Activated CD8-positive, alpha-beta T cell treated with anti-CD3 and anti-CD28 coated beads, Interleukin-2, amount 10 ng/mL, durations not matched to agents 7 days and 5 days (primary cell): ENCODE results near the gene CRNN. TPM values are rescaled to one million over a fixed set of nuclear protein-coding genes. Genes with fewer than 3 reads are reported as not detected.
A peak's percentile ranks its signal among the peaks of the same experiment; 100 is the strongest.

Experiments used
- ATAC-seq: fragments of 150-1000 bp; cut with Tn5 transposase; one replicate; pipeline ENCODE4 v1.10.0; 2021; ENCODE audit warnings: moderate library complexity
- CTCF ChIA-PET: fragments of 350-600 bp; sonication (Branson Sonifier 250); formaldehyde crosslinking; loops from one replicate; lab custom pipeline; 2021; ENCODE audit warnings: antibody characterized with exemption; lab: Charles Lee
- POLR2A ChIA-PET: fragments of 350-600 bp; sonication (Branson Sonifier 250); formaldehyde crosslinking; loops from one replicate; lab custom pipeline; 2021; ENCODE audit warnings: antibody characterized with exemption; lab: Charles Lee
- DNase-seq: peaks from one replicate; pipeline ENCODE4 v3.0.0-alpha.2; 2020
- H3K27ac Mint-ChIP-seq: one replicate; pipeline ENCODE4 v1.8.0; 2021; ENCODE audit warnings: mild to moderate bottlenecking, mixed read lengths
- H3K27me3 Mint-ChIP-seq: one replicate; pipeline ENCODE4 v1.8.0; 2021; ENCODE audit warnings: low read depth, mixed read lengths
- H3K36me3 Mint-ChIP-seq: one replicate; pipeline ENCODE4 v1.8.0; 2021; ENCODE audit warnings: low read depth, mixed read lengths
- H3K4me1 Mint-ChIP-seq: one replicate; pipeline ENCODE4 v1.8.0; 2021; ENCODE audit warnings: low read depth, mixed read lengths
- H3K4me3 Mint-ChIP-seq: one replicate; pipeline ENCODE4 v1.8.0; 2021; ENCODE audit warnings: mild to moderate bottlenecking, mixed read lengths
- H3K9me3 Mint-ChIP-seq: one replicate; pipeline ENCODE4 v1.8.0; 2022; ENCODE audit warnings: mixed read lengths; ENCODE audit not compliant: insufficient read depth
- total RNA-seq, 2 experiments: library from RNA; stranded (reverse); gene quantifications; one replicate each; pipeline ENCODE4 v1.2.3, GENCODE V29; 2021

Gene CRNN
- total RNA-seq, 2 experiments from 2014 or later = not detected

DNA sequence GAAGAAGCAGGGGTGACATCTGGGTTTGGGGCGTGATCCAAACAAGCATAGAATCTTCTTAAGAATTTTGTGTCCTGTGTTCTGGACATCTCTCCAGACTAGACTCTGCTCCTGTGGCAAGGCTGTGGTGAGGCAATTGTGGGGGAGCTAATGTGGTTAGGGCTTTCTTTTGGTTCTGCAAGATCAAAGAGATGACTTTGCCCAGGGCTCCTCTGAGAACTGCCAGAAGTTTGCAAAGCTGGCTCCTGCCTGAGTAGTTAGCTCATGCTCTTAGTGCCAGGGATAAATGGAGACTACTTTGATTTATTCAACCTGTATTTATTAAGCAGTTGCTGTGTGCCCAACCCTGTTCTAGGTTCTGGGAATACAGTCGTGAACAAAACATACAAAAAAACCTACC is 34.0 kb upstream of the CRNN start:
- Mint-ChIP-seq H3K27ac (no peak overlapping the region), H3K36me3 (no peaks in the 10 kb centered on the region), H3K4me1 (no peaks in the 10 kb centered on the region), H3K4me3 (no peak overlapping the region), H3K27me3 (peaks cover 8% of the 10 kb centered on the region), H3K9me3 (no peaks in the 10 kb centered on the region)
- ChIA-PET CTCF (interaction anchor here (0.9 to 4.7 kb wide), 7 partner anchors 8 to 263 kb away, joined by 3 to 62 read pairs (median 4); no protein-coding TSS in a partner anchor), POLR2A (no interaction called here)
- ATAC-seq (peak; percentile 51), DNase-seq (peak; percentile 21)

DNA sequence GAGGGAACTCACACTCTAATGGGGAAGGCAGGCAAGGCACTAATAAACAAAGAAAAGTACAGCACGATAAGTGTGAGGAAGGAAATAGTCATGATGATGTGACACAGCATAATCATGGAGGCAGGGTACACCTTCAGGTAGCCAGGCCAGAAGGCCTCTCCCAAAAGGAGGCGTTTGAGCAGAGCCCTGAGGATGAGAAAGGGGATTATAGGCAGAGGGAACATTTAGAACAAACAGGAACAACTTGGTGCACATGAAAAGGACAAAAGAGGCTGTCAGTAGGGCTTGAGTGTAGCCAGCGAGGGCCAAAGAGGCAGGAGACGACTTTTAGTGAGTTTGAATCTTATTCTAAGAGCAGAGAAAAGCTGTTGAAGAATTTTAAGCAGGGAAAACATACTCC is 33.4 kb upstream of the CRNN start:
- Mint-ChIP-seq H3K4me3 (no peak overlapping the region), H3K36me3 (no peaks in the 10 kb centered on the region), H3K9me3 (no peaks in the 10 kb centered on the region), H3K27ac (no peak overlapping the region), H3K27me3 (peaks cover 4% of the 10 kb centered on the region), H3K4me1 (no peaks in the 10 kb centered on the region)
- DNase-seq (peak; percentile 1), ATAC-seq (no peak)
- ChIA-PET CTCF (interaction anchor here (1.0 to 4.7 kb wide), 5 partner anchors 11 to 262 kb away, joined by 3 to 62 read pairs (median 4); no protein-coding TSS in a partner anchor), POLR2A (no interaction called here)

GRCh38 chr1:152444045-152444444 is 30.0 kb upstream of the CRNN start:
- Mint-ChIP-seq H3K4me1 (no peaks in the 10 kb centered on the region), H3K4me3 (no peak overlapping the region), H3K27ac (no peak overlapping the region), H3K9me3 (no peaks in the 10 kb centered on the region), H3K36me3 (no peaks in the 10 kb centered on the region), H3K27me3 (peaks cover 4% of the 10 kb centered on the region)
- POLR2A ChIA-PET = no interaction called here
- DNase-seq (peak; percentile 11), ATAC-seq (no peak)
- CTCF ChIA-PET = interaction anchor here (0.6 to 1.7 kb wide), 2 partner anchors 15 to 1679 kb away, joined by 3 to 7 read pairs; no protein-coding TSS in a partner anchor

- Mint-ChIP-seq H3K27me3 (peaks cover 13% of the 10 kb centered on the region), H3K9me3 (no peaks in the 10 kb centered on the region), H3K4me1 (no peaks in the 10 kb centered on the region), H3K27ac (no peak overlapping the region), H3K4me3 (no peak overlapping the region), H3K36me3 (no peaks in the 10 kb centered on the region)
- ATAC-seq (no peak), DNase-seq (peak; percentile 9)
- CTCF ChIA-PET = interaction anchor here (1.0 kb wide), 1 partner anchor 16 kb away, joined by 5 read pairs; no protein-coding TSS in a partner anchor
- POLR2A ChIA-PET = no interaction called here
Observed at GRCh38 chr1:152442765-152443164, 28.7 kb upstream of the CRNN start.

GRCh38 chr1:152442301-152442700 is 28.2 kb upstream of the CRNN start:
- POLR2A ChIA-PET = no interaction called here
- H3K36me3 Mint-ChIP-seq = no peaks in the 10 kb centered on the region
- H3K27ac Mint-ChIP-seq = no peak overlapping the region
- ATAC-seq (no peak), DNase-seq (no peak)
- no peaks in the 10 kb centered on the region for H3K4me1 Mint-ChIP-seq
- H3K4me3 Mint-ChIP-seq = no peak overlapping the region
- H3K27me3 Mint-ChIP-seq = peaks cover 17% of the 10 kb centered on the region
- no peaks in the 10 kb centered on the region for H3K9me3 Mint-ChIP-seq
- CTCF ChIA-PET = interaction anchor here (1.0 to 2.9 kb wide), 3 partner anchors 16 to 256 kb away, joined by 5 to 25 read pairs (median 19); no protein-coding TSS in a partner anchor

DNA sequence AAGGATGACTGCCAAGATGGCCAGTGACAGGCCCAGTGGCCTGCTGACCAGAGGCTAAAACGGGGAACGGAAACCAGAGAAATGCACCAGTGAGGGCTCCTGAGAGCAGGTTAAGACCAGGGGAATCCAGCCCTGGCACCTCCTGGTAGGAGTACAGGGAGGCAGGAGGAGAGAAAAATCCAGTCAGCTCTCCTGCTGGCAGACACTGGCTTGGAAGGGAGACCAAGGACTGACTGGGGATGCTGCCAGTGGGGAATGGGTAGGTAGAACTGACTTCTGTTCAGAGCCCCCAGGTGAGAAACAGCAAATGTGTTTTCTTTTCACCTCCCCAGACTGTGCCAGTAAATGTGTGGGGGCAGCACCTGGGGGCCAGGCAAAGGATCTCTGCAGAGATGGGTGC is 27.7 kb upstream of the CRNN start:
- Mint-ChIP-seq H3K4me3 (no peak overlapping the region), H3K27ac (no peak overlapping the region), H3K4me1 (no peaks in the 10 kb centered on the region), H3K9me3 (no peaks in the 10 kb centered on the region), H3K27me3 (peaks cover 17% of the 10 kb centered on the region), H3K36me3 (no peaks in the 10 kb centered on the region)
- DNase-seq (no peak), ATAC-seq (no peak)
- ChIA-PET POLR2A (no interaction called here), CTCF (interaction anchor here (1.0 to 2.9 kb wide), 6 partner anchors 13 to 256 kb away, joined by 5 to 60 read pairs (median 15); no protein-coding TSS in a partner anchor)

DNA sequence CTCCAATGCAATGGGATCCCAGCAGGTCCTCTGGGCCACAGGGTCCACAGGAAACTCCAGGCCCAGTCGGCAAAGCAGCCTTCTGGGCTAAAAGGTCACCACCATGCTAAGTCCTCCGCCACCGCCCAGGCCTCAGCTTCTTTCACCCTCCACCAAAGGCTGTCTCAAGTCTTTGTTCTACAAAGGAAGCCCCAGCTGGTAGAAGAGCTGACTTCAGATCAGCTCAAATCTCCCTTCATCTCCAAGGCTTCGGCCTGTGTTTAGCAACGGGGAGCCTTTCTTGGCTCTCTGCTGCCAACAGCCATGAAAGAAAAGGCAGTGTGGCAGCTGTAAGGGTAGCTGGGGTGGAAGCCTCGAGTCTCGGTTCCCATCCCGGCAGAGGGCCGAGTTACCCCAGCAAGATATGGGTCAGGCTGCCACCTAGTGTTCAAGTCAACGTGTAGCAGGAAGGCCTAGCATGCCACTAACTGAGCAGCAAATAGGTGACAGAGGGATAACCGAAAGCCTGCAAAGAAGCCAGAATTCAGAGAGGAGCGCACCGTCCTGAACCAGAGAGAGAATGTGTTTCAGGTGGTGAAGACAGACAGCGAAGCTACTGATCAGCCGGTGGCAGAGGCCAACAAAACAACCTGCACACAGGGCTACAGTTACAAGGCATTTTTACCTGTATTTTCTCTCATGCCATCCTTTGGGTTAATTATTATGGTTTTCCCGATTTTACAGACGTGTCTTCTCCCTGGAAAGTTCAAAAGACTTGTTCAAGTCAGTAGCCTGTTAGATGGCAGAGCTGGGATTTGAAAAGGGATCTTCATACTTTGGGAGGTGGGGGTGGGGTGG is 26.8 kb upstream of the CRNN start:
- peak; percentile 99 for ATAC-seq
- Mint-ChIP-seq H3K27ac (no peak overlapping the region), H3K4me1 (no peaks in the 10 kb centered on the region), H3K36me3 (no peaks in the 10 kb centered on the region), H3K27me3 (peaks cover 25% of the 10 kb centered on the region), H3K9me3 (no peaks in the 10 kb centered on the region), H3K4me3 (no peak overlapping the region)
- CTCF ChIA-PET = interaction anchor here (0.6 to 2.9 kb wide), 23 partner anchors 8 to 1147 kb away, joined by 3 to 60 read pairs (median 4); no protein-coding TSS in a partner anchor
- POLR2A ChIA-PET = no interaction called here
- peak; percentile 77 for DNase-seq

DNA sequence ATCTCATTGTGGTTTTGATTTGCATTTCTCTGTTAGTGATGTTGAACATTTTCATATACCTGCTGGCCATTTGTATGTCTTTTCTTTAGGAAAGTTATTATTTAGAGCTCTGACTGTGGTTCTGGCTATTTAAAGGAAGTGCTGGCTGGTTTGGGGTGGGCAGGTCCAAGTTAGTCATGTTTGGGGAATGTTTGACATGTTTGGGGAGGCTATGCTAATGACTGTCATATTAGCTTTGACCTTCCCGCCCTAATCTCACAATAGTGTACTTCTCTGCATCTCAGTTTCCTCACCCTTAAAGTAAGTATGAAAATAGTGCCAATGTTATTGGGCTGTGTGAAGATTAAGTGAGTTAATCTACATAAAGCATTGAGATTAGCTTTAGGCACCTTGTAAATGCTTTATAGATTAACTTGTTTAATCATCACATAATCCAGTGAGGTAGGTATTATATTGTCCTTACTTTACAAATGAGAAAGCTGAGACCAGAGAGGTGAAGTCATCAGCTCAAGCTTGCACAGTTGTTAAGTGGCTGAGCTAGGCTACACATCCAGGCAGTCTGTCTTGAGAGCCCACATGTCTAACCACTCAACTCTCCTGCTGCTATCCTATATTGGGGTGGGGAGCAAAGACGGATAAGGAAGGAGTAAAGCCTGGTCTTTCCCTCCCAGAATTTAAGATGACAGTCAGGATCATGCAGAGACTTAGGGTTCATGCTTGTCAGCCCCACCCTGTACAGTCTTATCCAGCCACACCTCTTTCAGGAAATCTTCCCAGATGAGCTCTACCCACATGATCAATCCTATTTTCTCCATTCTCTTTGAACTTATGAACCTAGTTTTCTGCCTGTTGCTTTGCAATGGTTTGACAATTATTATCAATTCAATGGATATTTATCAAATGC is 22.8 kb upstream of the CRNN start:
- Mint-ChIP-seq H3K9me3 (no peaks in the 10 kb centered on the region), H3K36me3 (no peaks in the 10 kb centered on the region), H3K4me3 (no peak overlapping the region), H3K27ac (no peak overlapping the region), H3K4me1 (no peaks in the 10 kb centered on the region), H3K27me3 (peaks cover 22% of the 10 kb centered on the region)
- peak; percentile 9 for DNase-seq
- ChIA-PET CTCF (interaction anchor here (0.8 to 2.1 kb wide), 3 partner anchors 22 to 89 kb away, joined by 3 to 13 read pairs (median 4); no protein-coding TSS in a partner anchor), POLR2A (no interaction called here)
- ATAC-seq = no peak

DNA sequence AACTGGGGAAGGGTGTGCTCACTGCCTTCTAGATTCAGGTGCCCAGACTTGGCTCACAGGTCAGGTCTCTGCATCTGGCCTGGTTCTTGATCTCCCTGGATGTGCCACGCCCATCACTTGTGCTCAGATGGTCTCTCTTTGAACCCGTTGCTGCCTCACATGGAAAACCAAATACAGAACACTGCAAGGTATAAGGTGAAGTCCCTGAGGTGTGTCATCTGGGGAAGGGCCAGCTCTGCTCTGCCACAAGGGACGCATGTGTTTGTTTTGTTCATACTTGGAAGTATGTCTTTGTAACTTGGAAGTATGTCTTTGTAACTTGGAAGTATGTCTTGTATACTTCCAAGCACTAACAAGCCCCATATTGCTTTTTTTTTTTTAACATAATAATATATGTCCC is 13.4 kb upstream of the CRNN start:
- peaks cover 10% of the 10 kb centered on the region for H3K9me3 Mint-ChIP-seq
- POLR2A ChIA-PET = interaction anchor here (0.5 kb wide), 1 partner anchor 357 kb away, joined by 3 read pairs; no protein-coding TSS in a partner anchor
- ATAC-seq = no peak
- H3K36me3 Mint-ChIP-seq = no peaks in the 10 kb centered on the region
- no peak overlapping the region for H3K27ac Mint-ChIP-seq
- DNase-seq = peak; percentile 15
- peaks cover 2% of the 10 kb centered on the region for H3K27me3 Mint-ChIP-seq
- H3K4me1 Mint-ChIP-seq = no peaks in the 10 kb centered on the region
- CTCF ChIA-PET = interaction anchor here (1.0 to 2.1 kb wide), 5 partner anchors 13 to 374 kb away, joined by 3 to 10 read pairs (median 4); partner anchors contain the start of gene CRNN
- H3K4me3 Mint-ChIP-seq = no peak overlapping the region

GRCh38 chr1:152426731-152427130 is 12.7 kb upstream of the CRNN start:
- no peak overlapping the region for H3K27ac Mint-ChIP-seq
- no peaks in the 10 kb centered on the region for H3K36me3 Mint-ChIP-seq
- H3K9me3 Mint-ChIP-seq = peaks cover 10% of the 10 kb centered on the region
- H3K4me3 Mint-ChIP-seq = no peak overlapping the region
- POLR2A ChIA-PET = interaction anchor here (0.7 kb wide), 1 partner anchor 275 kb away, joined by 3 read pairs; no protein-coding TSS in a partner anchor
- H3K27me3 Mint-ChIP-seq = peaks cover 2% of the 10 kb centered on the region
- no peaks in the 10 kb centered on the region for H3K4me1 Mint-ChIP-seq
- DNase-seq = no peak
- CTCF ChIA-PET = interaction anchor here (1.0 to 2.1 kb wide), 7 partner anchors 12 to 373 kb away, joined by 3 to 10 read pairs (median 3); partner anchors contain the start of gene CRNN
- ATAC-seq = no peak

- Mint-ChIP-seq H3K4me3 (no peak overlapping the region), H3K27me3 (peaks cover 14% of the 10 kb centered on the region), H3K9me3 (peaks cover 10% of the 10 kb centered on the region), H3K4me1 (no peaks in the 10 kb centered on the region), H3K27ac (no peak overlapping the region), H3K36me3 (no peaks in the 10 kb centered on the region)
- CTCF ChIA-PET = no interaction called here
- DNase-seq (no peak), ATAC-seq (no peak)
- POLR2A ChIA-PET = no interaction called here
Observed at GRCh38 chr1:152419917-152420316, 5.9 kb upstream of the CRNN start.
